Measurements from ENCODE around the gene MAGI1.

DNA sequence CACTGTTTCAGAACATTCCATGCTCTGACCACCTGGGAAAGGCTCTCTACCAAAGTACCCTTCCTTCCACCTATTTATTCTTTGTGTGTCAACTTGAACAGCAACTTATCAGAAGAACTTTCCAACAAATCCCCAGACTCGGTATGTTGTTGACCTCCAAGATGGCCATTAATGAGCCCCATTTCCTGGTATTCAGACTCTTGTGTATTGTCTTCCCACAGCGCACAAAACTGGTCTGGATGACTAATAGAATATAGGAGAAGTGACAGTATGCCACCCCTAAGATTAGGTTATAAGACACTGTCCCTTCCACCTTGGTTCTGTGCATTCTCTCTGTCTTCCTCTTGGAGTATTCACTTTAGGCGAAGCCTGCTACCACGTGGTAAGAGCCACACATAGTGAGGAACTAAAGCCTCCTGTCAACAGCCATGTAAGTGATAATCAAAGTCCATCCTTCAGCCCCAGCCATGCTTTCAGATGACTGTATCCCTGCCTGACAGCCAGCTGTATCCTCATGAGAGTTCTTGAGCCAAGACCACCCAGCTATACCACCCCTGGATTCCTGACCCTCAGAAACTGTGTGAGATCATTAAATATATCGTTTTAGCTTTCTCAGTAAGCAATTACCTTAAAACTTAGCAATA is 481.7 kb downstream of the MAGI1 start:
- TF ChIP-seq POLR2AphosphoS5 (IDR thresholded peaks at IDR 0.05; ENCODE audit: low read depth, low read length) (no peak), POLR2A (IDR thresholded peaks at IDR 0.05; ENCODE audit: low read depth, low read length) (no peak), TAF1 (IDR thresholded peaks at IDR 0.05; ENCODE audit: borderline replicate concordance, low read depth, low read length) (no peak)

All from GM12892 (cell line).